IMR-90 (cell line): Measurements from ENCODE around the gene TEX2. TPM values are rescaled to one million over a fixed set of nuclear protein-coding genes. Genes with fewer than 3 reads are reported as not detected.

ENCODE experiments used
- ATAC-seq: fragments of 200-7000 bp; cut with Tn5 transposase; 2 replicates; pipeline ENCODE4 v1.9.1; 2020; ENCODE audit warnings: low read depth, mild to moderate bottlenecking, moderate library complexity
- BruUV-seq: library from RNA; stranded (reverse); fragments of 400-500 nt; replicated peaks from 2 replicates; lab custom pipeline; 2021; lab: Mats Ljungman, UMichigan
- CTCF ChIA-PET: fragments of 300-600 bp; formaldehyde crosslinking; extraction: SDS; loops from one replicate; lab custom pipeline; 2021; ENCODE audit warnings: antibody characterized with exemption; lab: Yijun Ruan, JAX
- POLR2A ChIA-PET: fragments of 300-600 bp; sonication (Branson Sonifier 250); formaldehyde crosslinking; loops from one replicate; lab custom pipeline; 2022; ENCODE audit warnings: antibody characterized with exemption; ENCODE audit not compliant: unreplicated experiment; lab: Charles Lee
- DNase-seq: peaks from one replicate; pipeline ENCODE4 v3.0.0; 2013
- H2AFZ ChIP-seq: replicated peaks from 2 replicates; pipeline ENCODE3; 2013; ENCODE audit warnings: low read length, mild to moderate bottlenecking; ENCODE audit not compliant: poor library complexity
- H2AK5ac ChIP-seq: 2 replicates; pipeline ENCODE4 v1.6.1; 2013; ENCODE audit warnings: low read depth, low read length, inconsistent platforms
- H2AK9ac ChIP-seq: replicated peaks from 2 replicates; pipeline ENCODE3; 2013; ENCODE audit warnings: mild to moderate bottlenecking, low read depth, low read length, moderate library complexity; ENCODE audit not compliant: poor library complexity
- H2BK120ac ChIP-seq: 2 replicates; pipeline ENCODE4 v1.6.1; 2013; ENCODE audit warnings: low read depth, low read length, inconsistent platforms
- H2BK15ac ChIP-seq: 3 replicates; pipeline ENCODE4 v1.6.1; 2013; ENCODE audit warnings: low read depth, low read length, inconsistent platforms
- H2BK20ac ChIP-seq: 2 replicates; pipeline ENCODE4 v1.6.1; 2013; ENCODE audit warnings: low read depth, mild to moderate bottlenecking, inconsistent platforms, low read length, moderate library complexity
- H2BK5ac ChIP-seq: 2 replicates; pipeline ENCODE4 v1.6.1; 2013; ENCODE audit warnings: mild to moderate bottlenecking, low read depth, low read length, inconsistent platforms; ENCODE audit not compliant: poor library complexity, severe bottlenecking
- H3K14ac ChIP-seq: replicated peaks from 2 replicates; pipeline ENCODE4 v1.6.1; 2013; ENCODE audit warnings: low read depth, low read length, inconsistent platforms
- H3K18ac ChIP-seq: 2 replicates; pipeline ENCODE4 v1.6.1; 2013; ENCODE audit warnings: low read depth, low read length, control low read depth
- H3K23ac ChIP-seq: 2 replicates; pipeline ENCODE4 v1.6.1; 2013; ENCODE audit warnings: low read depth, low read length, inconsistent platforms
- H3K27ac ChIP-seq: 2 replicates; pipeline ENCODE4 v1.5.1; 2013; ENCODE audit warnings: mild to moderate bottlenecking, control low read depth, low read length; ENCODE audit not compliant: insufficient read depth
- H3K27me3 ChIP-seq: 2 replicates; pipeline ENCODE4 v1.6.1; 2013; ENCODE audit warnings: low read length; ENCODE audit not compliant: control insufficient read depth, insufficient read depth
- H3K36me3 ChIP-seq: 2 replicates; pipeline ENCODE4 v1.6.1; 2013; ENCODE audit warnings: low read length, mixed read lengths; ENCODE audit not compliant: control insufficient read depth, insufficient read depth
- H3K4ac ChIP-seq: 2 replicates; pipeline ENCODE4 v1.6.1; 2013; ENCODE audit warnings: low read depth, low read length, inconsistent platforms
- H3K4me1 ChIP-seq: 2 replicates; pipeline ENCODE4 v1.6.1; 2013; ENCODE audit warnings: low read length, mixed read lengths; ENCODE audit not compliant: control insufficient read depth, insufficient read depth
- H3K4me2 ChIP-seq: 2 replicates; pipeline ENCODE4 v1.6.1; 2013; ENCODE audit warnings: low read depth, mild to moderate bottlenecking, control low read depth, low read length, moderate library complexity
- H3K4me3 ChIP-seq: 2 replicates; pipeline ENCODE4 v1.5.1; 2013; ENCODE audit warnings: low read depth, mild to moderate bottlenecking, control low read depth, low read length, moderate library complexity; ENCODE audit not compliant: insufficient read depth
- H3K56ac ChIP-seq: 2 replicates; pipeline ENCODE4 v1.6.1; 2013; ENCODE audit warnings: low read length, inconsistent platforms; ENCODE audit not compliant: insufficient read depth; ENCODE audit errors: extremely low read depth
- H3K79me1 ChIP-seq, 2 experiments: 2 replicates each; pipeline ENCODE4 v1.6.1; 2013; ENCODE audit warnings: low read length in 2 of 2, inconsistent platforms in 1 of 2, low read depth in 1 of 2
- H3K9ac ChIP-seq: 2 replicates; pipeline ENCODE4 v1.6.1; 2013; ENCODE audit warnings: low read depth, low read length, control low read depth
- H3K9me1 ChIP-seq: 2 replicates; pipeline ENCODE4 v1.6.1; 2013; ENCODE audit warnings: low read length, inconsistent platforms; ENCODE audit not compliant: insufficient read depth
- H3K9me3 ChIP-seq: 2 replicates; pipeline ENCODE4 v1.6.1; 2013; ENCODE audit warnings: low read length; ENCODE audit not compliant: control insufficient read depth, insufficient read depth
- H4K20me1 ChIP-seq: 2 replicates; pipeline ENCODE4 v1.6.1; 2013; ENCODE audit warnings: low read length, inconsistent platforms; ENCODE audit not compliant: insufficient read depth
- H4K5ac ChIP-seq: 2 replicates; pipeline ENCODE4 v1.6.1; 2013; ENCODE audit warnings: mild to moderate bottlenecking, low read depth, low read length, control low read depth
- H4K8ac ChIP-seq, 2 experiments: 2 replicates each; pipeline ENCODE4 v1.6.1; 2013; ENCODE audit warnings: low read depth in 2 of 2, low read length in 2 of 2, control low read depth in 1 of 2, inconsistent platforms in 1 of 2
- H4K91ac ChIP-seq: 2 replicates; pipeline ENCODE4 v1.6.1; 2013; ENCODE audit warnings: low read depth, low read length, inconsistent platforms; ENCODE audit not compliant: insufficient read depth
- BHLHE40 ChIP-seq: fragments of 150-350 bp; IDR thresholded peaks from 2 replicates; pipeline ENCODE4 v1.6.1; 2016; ENCODE audit warnings: mild to moderate bottlenecking, low read depth, low read length
- CHD1 ChIP-seq: IDR thresholded peaks from 2 replicates; pipeline ENCODE4 v1.6.1; 2012; ENCODE audit warnings: low read depth, low read length, improper control_type of control experiment
- FOS ChIP-seq: fragments of 150-350 bp; IDR thresholded peaks from 2 replicates; pipeline ENCODE4 v1.6.1; 2016; ENCODE audit warnings: low read depth, low read length
- MAFK ChIP-seq: IDR thresholded peaks from 2 replicates; pipeline ENCODE4 v1.6.1; 2012; ENCODE audit warnings: low read depth, low read length, improper control_type of control experiment
- MXI1 ChIP-seq: IDR thresholded peaks from 2 replicates; pipeline ENCODE4 v1.6.1; 2012; ENCODE audit warnings: low read depth, mild to moderate bottlenecking, low read length, moderate library complexity, borderline replicate concordance
- NFE2L2 ChIP-seq: fragments of 150-350 bp; IDR thresholded peaks from 2 replicates; pipeline ENCODE4 v1.6.1; 2016; ENCODE audit warnings: low read depth, mild to moderate bottlenecking, low read length
- RCOR1 ChIP-seq: IDR thresholded peaks from 2 replicates; pipeline ENCODE4 v1.6.1; 2012; ENCODE audit warnings: mild to moderate bottlenecking, low read length, improper control_type of control experiment; ENCODE audit not compliant: insufficient replicate concordance
- RFX5 ChIP-seq: IDR thresholded peaks from 2 replicates; pipeline ENCODE4 v1.8.0; 2012; ENCODE audit warnings: low read depth, mild to moderate bottlenecking, low read length, moderate library complexity
- WGBS, 2 experiments: methylation state at CpG; one replicate each; pipeline versions ENCODE4 v1.1.5 to v1.1.7; 2013; ENCODE audit warnings: missing lambda C conversion rate in 2 of 2; ENCODE audit not compliant: insufficient read length in 1 of 2; ENCODE audit errors: extremely low coverage in 2 of 2; 5-methylcytosine and 5-hydroxymethylcytosine counted together
- dilution Hi-C: fragments of 300-500 bp; cut with HindIII; formaldehyde crosslinking; loops from one replicate; pipeline ENCODE4 v1.14.3; 2018; ENCODE audit warnings: low sequenced_read_pairs; ENCODE audit not compliant: unreplicated experiment
- in situ Hi-C: fragments of 300-500 bp; cut with MboI; formaldehyde crosslinking; loops from 3 replicates; pipeline ENCODE4 v1.14.3; 2019; ENCODE audit warnings: low sequenced_read_pairs, inconsistent platforms, mixed read lengths
- intact Hi-C: fragments of 100-400 bp; cut with micrococcal nuclease; formaldehyde crosslinking; loops from 2 replicates; pipeline ENCODE4 v1.10.0; 2022
- polyA plus RNA-seq, 3 experiments: library from polyadenylated mRNA; depleted of rRNA; stranded (reverse); fragments of >200 nt; gene quantifications; 2 replicates each; pipeline ENCODE4 v1.2.3, GENCODE V29; 2012; ENCODE audit warnings: low replicate concordance in 1 of 3
- total RNA-seq: library from RNA; depleted of rRNA; stranded (reverse); fragments of >200 nt; gene quantifications from 2 replicates; pipeline ENCODE4 v1.2.3, GENCODE V29; 2012
- TF ChIP-seq, protein P1 (sequence below): fragments of 150-350 bp; IDR thresholded peaks from 2 replicates; pipeline ENCODE4 v1.6.1; 2016; ENCODE audit warnings: low read depth, mild to moderate bottlenecking, low read length, moderate library complexity, borderline replicate concordance

The TEX2 gene
- total and polyA plus RNA-seq, 2 of the 4 experiments (the other 2 are of a cell fraction): 18.2 to 21.9 TPM

DNA sequence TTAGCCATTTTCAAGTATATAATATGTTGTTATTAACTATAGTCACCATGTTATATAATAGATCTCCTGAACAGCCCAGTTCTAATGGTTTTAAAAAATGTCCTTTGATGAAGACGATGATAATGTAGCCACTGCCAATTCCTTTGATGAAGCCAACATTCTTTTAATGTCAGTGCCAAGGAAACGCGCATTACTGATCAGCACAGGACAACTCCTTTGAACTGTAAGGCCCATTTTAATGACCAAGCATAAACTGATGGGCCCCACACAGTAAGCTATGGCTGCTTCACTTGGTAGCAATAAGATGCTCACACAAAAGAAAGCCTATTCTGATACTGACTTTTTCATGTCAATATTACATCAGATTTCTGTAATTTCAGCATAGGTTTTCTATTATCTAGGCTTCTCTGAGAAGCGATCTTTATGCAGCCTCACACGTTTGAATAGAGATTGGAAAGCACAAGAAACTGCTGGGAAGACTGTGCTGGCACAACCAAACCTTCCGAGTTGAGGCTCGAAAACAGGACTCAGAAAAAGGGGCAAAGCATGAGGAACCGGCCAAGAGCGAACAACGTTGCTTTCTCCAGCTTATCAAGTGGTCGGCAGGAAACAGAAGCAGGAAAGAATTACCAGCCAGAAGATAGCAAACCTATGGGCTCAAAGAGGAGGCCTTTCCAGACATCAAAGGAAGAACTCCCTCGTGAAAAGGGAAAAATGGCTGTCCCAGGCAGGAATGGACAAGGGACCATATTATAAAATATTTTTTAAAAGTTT, 152.5 kb downstream of the TEX2 start:
- H3K4me2 ChIP-seq: no peak overlapping the region
- H2AFZ ChIP-seq: no peak overlapping the region
- H3K27me3 ChIP-seq: no peaks in the 10 kb centered on the region
- no peak overlapping the region for H3K23ac ChIP-seq
- H3K4me1 ChIP-seq: peaks cover 9% of the 10 kb centered on the region
- H3K9me3 ChIP-seq: no peaks in the 10 kb centered on the region
- no peak overlapping the region for H3K4me3 ChIP-seq
- H2BK20ac ChIP-seq: no peak overlapping the region
- DNase-seq (no peak), ATAC-seq (no peak)
- no peak overlapping the region for H3K9ac ChIP-seq
- TF ChIP-seq, protein P1, sequence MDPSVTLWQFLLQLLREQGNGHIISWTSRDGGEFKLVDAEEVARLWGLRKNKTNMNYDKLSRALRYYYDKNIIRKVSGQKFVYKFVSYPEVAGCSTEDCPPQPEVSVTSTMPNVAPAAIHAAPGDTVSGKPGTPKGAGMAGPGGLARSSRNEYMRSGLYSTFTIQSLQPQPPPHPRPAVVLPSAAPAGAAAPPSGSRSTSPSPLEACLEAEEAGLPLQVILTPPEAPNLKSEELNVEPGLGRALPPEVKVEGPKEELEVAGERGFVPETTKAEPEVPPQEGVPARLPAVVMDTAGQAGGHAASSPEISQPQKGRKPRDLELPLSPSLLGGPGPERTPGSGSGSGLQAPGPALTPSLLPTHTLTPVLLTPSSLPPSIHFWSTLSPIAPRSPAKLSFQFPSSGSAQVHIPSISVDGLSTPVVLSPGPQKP: no peak
- TF ChIP-seq RFX5: no peak
- no peak for TF ChIP-seq CHD1
- no peak for TF ChIP-seq FOS
- TF ChIP-seq MAFK: no peak
- TF ChIP-seq NFE2L2: no peak
- no peak for TF ChIP-seq RCOR1
- no peak for TF ChIP-seq MXI1
- no peak for TF ChIP-seq BHLHE40
- no peak overlapping the region for H3K18ac ChIP-seq
- H3K56ac ChIP-seq: no peak overlapping the region
- no peak overlapping the region for H2AK9ac ChIP-seq
- no peak overlapping the region for H4K91ac ChIP-seq
- H3K14ac ChIP-seq: 0 out of 2 replicates have a peak overlapping the region, but pooled peaks have one; percentile 40
- no peaks in the 10 kb centered on the region for H3K36me3 ChIP-seq
- no peak overlapping the region for H2BK5ac ChIP-seq
- H3K27ac ChIP-seq: no peak overlapping the region
- peak overlapping the region; percentile 31; the same call in 1 of the 2 replicates for H4K5ac ChIP-seq
- intact Hi-C loops (no loop called here), dilution Hi-C loops (no loop called here), in situ Hi-C loops (no loop called here)
- H3K4ac ChIP-seq: peak overlapping the region; percentile 33; the same call in 1 of the 2 replicates
- no TSS peak for BruUV-seq
- WGBS, 2 experiments: 90% methylated on average over 4 of the region's 12 CpGs; no CpG with 5 or more reads in 1 of the 2 experiments
- H2BK15ac ChIP-seq: no peak overlapping the region; the same call in 2 of the 3 replicates
- H3K9me1 ChIP-seq: peaks cover 14% of the 10 kb centered on the region
- CTCF ChIA-PET: interaction anchor here (0.9 kb wide), 1 partner anchor 31 kb away, joined by 3 read pairs; no protein-coding TSS in a partner anchor
- H2BK120ac ChIP-seq: no peak overlapping the region; the same call in 1 of the 2 replicates
- no peak overlapping the region; a peak in 1 of 4 replicates for H4K8ac ChIP-seq
- peaks cover 36 to 45% of the 10 kb centered on the region in 2 experiments for H3K79me1 ChIP-seq
- POLR2A ChIA-PET: no interaction called here
- peaks cover 5% of the 10 kb centered on the region; the same call in 1 of the 2 replicates for H4K20me1 ChIP-seq
- no peak overlapping the region for H2AK5ac ChIP-seq
